Upper lobe of left lung (tissue), 4 donors: ENCODE results near the gene TNFAIP8L3.

ENCODE experiments used
- CTCF ChIP-seq, 6 experiments: fragments of 450-650 bp in 4 of 6; fragments of 200-600 bp in 2 of 6; sonication (generic) in 2 of 6; IDR thresholded peaks; one replicate each; pipeline ENCODE4 v1.5.1; 2016 to 2019; ENCODE audit warnings: antibody characterized with exemption in 6 of 6
- EP300 ChIP-seq, 4 donors: sonication (generic); formaldehyde crosslinking; IDR thresholded peaks; one replicate each; pipeline ENCODE4 v1.5.1; 2017; ENCODE audit warnings: antibody characterized with exemption in 4 of 4, control low read depth in 2 of 4
- POLR2A ChIP-seq, 4 donors: fragments of 450-650 bp; IDR thresholded peaks; one replicate each; pipeline ENCODE4 v1.5.1; 2016 to 2017; ENCODE audit warnings: antibody characterized with exemption in 4 of 4, mild to moderate bottlenecking in 2 of 4
- POLR2AphosphoS5 ChIP-seq, 2 donors: sonication (generic); formaldehyde crosslinking; IDR thresholded peaks; one replicate each; pipeline ENCODE4 v1.5.1; 2017; ENCODE audit warnings: antibody characterized with exemption in 2 of 2

- TF ChIP-seq CTCF (IDR thresholded peaks at IDR 0.05) (no peak), POLR2A (IDR thresholded peaks at IDR 0.05) (no peak), POLR2AphosphoS5 (IDR thresholded peaks at IDR 0.05) (no peak), EP300 (IDR thresholded peaks at IDR 0.05) (no peak)
Measured at GRCh38 chr15:51133140-51133765, 38.5 kb upstream of the TNFAIP8L3 start.
